NCI-H748 treated with DMSO at 0.1 percent for 48 hours (cell line): Measurements from ENCODE around the gene PXMP4.
A peak's percentile ranks its signal among the peaks of the same experiment; 100 is the strongest.

Experiments used
- DNase-seq: peaks from one replicate; lab custom pipeline; 2025; lab: John Stamatoyannopoulos, UW

PXMP4 gene

DNA sequence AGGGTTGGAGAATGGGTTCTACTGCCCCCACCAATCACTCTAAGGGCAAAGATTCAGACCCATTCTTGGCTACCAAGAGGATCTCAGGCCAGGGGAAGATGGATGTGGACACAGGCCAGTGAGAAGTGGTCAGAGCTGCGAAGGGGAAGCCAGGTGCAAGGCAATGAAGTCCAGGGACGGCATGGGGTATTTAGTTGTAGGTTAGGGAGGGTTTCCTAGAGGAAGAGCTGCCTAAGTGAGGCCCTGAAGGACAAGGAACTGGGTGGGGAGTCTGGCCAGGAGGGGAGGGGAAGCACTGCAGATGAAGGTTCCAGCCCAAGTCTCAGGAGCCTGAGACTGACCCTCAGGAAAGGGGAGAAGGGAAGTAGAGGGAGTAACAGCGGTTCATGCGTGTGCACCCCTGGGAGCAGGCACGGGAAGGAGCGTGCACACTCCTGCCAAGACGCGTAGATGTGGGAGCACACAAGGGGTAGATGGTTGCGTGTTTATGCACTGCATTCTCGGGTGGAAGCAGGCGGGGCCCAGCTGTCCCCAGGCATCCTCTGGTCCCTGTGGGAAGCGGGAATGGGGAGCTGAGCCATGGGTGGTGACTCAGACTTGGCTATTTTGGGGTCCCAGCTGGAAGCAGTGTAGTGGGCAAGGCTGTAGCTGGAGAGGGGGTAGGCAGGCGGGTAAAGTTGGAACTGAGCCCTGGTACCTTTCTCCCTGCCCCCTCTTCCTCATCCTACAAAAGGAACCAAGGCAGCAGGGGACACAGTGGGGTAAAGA, 50.1 kb downstream of the PXMP4 start:
- no peak for DNase-seq

DNA sequence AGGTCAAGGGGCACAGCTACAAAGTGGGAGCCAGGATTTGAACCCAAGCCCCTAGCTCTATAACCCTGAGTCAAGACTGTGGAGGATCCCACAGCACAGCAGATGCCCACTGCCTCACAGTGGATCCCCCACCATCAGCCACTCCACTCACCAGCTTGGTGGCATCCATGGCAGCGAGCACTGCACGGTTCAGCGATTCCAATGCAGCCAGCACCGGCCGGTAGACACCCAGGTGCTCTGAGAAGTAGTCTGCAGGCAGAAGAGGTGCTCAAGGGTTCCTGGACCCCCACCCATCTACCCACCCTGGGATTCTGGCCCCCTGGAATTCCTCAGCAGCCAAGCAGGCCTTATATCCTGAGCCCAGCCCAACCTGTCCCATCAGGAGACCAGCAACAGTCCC, 50.9 kb downstream of the PXMP4 start:
- DNase-seq, result no peak

DNA sequence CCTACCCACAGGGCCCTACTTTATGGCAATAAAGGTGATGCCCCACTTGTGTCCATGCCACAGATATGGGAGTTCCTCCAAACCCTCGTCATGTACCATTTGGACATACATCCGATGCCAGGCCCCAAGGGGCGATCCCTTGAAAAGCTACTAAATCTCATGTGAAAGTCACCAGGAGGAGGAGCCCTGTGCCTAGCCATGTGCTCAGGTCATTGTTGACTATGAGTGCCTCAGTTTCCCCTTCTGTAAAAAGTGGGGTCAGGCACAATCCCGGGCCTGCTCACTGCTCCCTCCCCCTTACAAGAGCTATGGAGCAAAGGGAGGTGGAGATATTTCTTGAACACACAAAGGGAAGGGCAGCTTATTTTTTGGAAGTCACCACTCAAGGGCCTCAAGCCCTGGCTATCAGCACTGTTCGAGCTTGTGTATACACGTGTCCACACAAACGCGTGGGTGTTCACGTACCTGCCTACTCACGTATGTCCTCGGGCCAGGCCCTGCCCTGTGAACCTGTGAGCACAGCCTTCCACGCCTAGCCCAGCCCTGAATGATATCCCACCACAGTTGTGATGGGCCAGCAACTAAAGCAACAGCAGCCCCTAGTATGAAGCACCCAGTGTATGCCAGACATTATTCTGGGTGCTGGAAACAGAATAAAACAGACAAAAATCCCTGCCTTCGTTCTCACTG, 51.5 kb downstream of the PXMP4 start:
- no peak for DNase-seq

DNA sequence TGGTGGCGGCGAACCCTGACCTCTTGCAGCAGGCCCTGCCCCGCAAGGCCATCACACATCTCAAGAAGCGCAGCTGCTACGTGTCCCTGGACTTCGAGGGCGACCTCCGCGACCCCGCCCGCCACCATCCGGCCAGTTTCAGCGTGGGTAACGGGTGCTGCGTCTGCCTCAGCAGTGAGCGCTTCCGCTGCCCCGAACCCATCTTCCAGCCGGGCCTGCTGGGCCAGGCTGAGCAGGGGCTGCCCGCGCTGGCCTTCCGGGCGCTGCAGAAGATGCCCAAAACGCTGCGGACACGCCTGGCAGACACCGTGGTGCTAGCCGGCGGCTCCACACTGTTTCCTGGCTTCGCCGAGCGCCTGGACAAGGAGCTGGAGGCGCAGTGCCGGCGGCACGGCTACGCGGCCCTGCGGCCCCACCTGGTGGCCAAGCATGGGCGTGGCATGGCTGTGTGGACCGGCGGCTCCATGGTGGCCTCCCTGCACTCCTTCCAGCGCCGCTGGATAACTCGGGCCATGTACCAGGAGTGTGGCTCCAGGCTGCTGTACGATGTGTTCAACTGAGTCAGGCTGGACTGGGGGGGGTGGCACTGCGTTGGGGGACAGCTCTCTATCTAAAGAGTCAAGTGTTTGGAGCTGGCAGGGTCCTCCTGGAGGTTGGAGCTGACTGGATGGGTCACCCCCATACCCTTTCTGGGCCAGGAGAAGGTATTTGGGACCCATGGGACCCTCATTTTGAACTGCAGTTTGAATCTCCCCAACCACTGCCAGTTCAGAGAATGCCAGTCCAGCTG, 52.2 kb downstream of the PXMP4 start:
- peak; percentile 50 for DNase-seq

DNA sequence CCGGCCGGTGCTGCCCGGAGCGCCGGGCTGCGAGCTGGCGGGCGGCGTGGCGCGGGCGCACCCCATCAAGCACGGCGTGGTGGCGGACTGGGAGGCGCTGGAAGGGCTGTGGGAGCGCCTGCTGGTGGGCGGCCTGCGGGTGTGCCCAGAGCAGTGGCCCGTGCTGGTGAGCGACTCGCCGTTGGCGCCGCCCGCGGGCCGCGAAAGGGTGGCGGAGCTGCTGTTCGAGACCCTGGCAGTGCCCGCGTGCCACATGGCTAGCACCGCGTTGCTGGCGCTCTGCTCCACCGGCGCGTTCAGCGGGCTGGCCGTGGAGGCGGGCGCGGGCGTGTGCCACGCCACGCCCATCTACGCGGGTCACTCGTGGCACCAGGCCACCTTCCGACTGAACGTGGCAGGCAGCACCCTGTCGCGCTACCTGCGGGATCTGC, 52.9 kb downstream of the PXMP4 start:
- DNase-seq, result no peak

DNA sequence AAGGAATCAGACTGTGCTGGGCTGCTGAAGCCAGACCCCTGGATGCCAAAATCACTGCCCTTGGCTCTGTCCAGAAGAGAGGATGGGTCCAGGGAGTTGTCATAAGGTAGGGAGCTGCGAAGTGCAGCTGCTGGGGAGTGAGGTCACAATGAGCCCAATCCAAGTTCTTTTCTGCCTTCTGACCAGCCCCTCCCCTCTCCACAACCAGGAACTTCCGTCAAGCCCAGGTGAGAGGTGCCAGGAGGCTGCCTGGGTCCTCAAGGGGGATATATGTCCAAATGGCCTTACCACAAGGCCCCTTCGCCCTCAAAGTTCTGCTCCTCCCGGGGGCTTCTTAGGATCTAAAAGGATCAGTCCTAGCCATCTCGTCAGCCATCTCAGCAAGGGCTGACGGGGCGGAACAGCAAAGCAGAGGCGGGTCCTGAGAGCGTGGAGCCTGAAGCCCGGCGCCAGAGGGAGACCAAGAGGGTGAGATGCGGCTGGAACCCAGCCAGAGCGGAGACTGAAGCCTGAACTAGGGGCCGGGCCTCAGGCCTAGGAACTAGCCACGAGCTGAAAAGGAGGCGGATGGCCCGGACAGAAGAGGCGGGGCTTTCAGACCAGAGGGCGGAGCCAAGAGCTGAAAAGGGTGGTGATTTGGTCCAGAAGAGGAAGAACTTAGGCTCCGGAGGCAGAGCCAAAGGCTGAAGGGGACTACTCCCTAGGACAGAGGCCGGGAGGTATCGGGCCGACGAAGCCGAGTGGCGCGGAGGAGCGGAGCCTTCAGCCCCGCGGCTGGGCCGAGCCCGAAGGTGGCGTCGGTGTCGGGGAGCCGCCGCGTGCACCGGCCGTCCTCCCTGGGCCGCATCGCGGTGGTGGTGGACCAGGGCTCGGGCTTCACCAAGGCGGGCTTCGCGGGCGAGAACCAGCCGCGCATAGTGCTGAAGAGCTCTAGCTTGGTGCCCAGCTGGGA, 53.5 kb downstream of the PXMP4 start, which contains the start of gene ACTL10:
Gene ACTL10 (plus strand): TSS at position 651 of the 952 bp plus-strand sequence. CDS start 555 bp downstream, outside the sequence.
- peak; percentile 94 for DNase-seq

DNA sequence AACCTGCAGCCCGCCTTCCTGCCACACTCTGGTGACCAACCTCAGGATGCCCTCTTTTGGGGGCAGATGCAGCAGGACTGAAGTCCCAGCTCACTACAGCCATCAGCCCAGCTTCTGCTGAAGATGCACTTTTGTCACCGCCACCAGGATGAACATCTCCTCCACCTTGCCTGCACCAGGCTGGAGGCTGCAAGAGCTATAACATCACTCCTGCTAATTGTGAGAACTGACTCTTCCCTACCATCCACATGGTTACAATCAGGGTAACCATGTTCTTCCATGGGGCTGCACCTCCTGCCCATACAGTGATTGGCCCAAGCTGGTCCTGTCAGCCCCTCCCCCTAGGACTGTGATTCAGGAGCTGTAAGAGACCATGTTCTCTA, 55.4 kb downstream of the PXMP4 start:
- DNase-seq, result no peak

DNA sequence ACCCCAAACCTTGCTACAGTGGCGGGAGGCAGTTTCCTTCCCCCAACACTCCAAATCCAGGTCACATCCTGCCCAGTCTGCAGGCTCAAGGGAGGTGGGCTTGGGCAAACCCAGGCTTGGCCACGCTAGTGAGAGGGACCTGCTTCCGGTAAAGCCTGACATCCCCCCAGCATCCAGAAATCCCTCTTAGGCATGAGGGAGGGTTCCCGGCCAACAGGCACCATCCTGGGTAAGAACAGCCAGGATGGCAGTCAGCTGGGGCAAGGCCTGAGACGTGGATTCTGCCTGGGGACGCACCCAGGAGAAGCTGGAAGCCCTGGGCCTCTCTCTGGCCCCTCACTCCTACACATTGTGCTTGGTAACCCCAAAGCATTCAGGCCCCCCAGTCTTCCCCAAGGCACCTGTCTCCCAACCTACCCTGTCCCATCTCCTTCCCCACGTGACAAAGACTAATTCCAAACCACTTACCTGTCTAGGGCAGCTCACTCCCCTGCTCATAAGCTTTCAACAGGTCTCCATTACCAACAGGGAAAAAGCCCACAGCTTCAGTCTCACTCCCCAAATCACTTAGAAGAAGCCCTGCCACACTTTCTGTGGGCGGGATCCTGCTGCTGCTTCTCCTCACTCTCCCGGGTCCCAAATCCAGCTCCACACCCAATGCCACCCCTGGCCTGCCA, 55.9 kb downstream of the PXMP4 start:
- no peak for DNase-seq

DNA sequence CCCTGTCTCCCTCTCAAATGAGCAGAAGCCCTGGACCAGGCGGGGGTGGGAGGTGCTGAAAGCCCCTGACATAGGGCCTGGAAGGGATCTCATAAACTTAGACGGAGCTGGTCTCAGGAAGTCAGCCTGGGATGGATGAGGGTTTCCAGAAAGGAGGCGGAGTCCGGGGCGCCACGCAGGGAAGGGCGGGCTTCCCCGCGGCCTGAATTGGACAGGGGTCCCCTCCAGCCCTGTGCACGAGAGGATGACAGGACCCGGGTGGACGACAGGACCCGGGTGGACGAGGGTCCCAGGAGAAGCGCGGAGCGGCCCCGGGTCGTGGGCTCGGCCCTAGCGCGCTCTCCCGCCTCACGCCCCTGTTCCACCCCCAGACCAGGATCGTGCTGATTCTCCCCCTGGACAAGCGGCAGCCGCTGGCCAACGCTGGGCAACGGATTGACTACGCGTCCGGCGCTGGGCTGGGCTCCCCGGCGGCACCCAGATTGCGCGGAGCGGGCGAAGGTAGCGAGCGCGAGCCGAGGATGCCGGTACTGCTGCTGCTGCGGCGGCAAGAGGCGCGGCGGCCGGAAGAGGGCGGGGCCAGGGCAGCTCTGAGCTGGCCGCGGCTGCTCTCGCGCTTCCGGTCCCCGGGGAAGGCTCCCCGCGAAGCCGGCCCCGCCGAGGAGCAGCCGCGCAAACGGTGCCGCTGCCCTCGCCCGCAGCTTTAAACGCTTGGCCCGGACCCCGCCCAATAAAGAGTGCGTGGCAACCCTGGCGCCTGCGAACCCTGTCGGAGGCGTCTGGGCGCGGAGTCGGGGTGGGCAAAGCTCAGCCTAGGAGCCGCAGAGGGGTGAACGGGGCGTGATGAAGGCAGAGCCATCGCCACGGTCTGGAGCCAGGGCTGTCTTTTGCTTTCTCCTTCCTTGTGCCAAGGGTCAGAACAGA, 56.7 kb downstream of the PXMP4 start:
- DNase-seq, result peak; percentile 49

DNA sequence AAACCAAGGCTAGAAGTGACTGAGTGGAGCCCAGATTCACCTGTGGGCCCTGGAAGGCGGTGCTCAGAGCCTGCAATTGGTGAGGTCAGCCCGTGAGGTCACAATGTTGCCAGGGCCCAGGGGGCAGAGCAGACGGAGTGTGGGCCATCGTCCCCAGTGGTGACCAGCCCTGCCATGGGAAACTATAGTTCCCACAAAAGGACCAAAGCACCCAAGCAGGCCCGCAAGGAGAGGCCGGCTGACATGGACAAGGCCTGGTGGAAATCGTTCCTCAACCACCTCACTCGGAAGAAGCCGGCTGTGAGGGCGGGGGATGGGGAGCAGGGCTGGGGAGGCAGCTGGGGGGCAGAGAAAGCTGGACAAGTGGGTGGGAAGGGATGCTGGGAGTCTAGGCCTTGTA, 57.9 kb downstream of the PXMP4 start, which contains the start of gene C20orf144:
Gene C20orf144 (plus strand): TSS at position 156 of the 400 bp plus-strand sequence. CDS start 19 bp downstream, at position 175.
- no peak for DNase-seq

DNA sequence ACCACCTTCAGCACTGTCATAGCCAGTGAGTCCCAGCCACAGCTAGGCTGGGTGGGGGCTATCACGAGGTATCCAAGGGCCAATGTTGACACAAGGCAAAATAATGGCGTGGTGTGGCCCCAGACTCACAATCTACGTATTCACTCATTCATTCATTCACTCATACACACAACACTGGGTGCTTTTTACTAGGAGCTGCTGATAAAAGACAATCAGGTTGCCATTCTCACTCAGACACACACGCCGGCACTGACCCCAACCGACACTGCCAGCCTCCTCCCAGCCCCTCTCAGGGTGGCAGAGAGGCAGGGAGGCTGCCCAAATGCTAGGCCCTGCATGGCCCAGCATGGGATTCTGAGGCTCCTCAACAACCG, 59.4 kb downstream of the PXMP4 start:
- DNase-seq, result no peak

DNA sequence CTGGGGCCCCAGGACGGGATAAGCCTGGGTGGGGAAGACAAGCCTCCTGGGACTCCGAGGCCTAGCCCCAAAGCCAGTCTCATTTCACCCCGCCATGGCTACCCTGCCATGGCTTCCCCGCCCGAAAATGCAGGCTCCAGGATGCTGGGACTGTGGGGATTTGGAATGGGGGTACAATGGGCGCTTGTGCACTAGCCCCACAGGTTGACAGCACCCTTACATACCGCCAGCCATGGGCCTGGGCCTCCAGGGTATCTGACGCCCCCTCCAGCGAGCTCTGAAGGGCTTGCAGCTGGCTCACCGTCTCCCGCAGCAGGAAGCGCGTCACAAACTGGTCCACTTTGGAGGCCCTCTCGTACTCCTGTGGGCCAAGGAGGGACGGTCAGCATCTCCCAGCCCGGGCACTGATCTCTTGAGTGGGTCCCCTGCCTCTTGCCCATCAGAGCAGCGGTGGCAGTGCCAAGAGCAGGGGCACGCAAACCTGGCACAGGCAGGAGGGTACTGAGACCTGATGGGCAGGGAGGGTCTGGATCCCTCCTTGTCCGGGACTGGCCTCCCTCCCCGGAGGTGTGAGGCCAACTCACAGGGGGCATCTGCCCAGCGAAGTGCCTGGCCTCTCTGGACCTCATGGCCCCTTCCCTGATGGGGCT, 60.0 kb downstream of the PXMP4 start:
- no peak for DNase-seq

DNA sequence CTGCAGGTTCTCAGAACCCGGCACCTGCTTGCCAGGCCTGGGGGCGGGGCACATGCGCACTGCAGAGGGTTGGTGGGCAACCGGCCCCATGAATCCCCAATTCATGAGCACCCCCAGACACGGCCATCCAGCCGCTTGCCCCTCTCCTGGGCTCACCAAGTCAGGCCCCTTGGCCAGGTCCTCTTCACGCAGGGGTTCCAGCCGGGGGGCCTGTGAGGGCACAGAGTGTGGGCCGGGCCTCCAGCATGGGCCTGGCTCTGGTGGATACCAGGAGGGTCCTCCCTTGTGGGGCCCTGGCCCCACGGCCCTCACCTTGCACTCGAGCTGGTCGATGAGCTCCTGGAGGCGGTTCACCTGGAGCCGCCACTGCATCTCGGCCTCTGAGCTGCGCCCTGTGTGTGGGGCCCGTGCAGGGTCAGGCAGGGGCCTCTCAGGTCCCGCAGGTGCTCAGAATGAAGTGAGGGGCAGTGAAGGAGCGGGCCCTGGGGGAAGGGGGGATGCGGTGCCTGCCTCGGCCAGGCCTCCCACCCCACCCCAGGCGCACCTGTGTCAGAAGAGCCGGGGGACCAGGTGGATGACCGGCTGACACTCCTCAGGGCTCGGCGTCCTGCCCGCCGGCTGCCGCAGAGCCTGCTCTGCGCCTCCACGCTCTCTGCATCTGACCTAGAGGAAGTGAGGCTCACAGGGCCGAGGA, 60.6 kb downstream of the PXMP4 start:
- DNase-seq, result no peak

DNA sequence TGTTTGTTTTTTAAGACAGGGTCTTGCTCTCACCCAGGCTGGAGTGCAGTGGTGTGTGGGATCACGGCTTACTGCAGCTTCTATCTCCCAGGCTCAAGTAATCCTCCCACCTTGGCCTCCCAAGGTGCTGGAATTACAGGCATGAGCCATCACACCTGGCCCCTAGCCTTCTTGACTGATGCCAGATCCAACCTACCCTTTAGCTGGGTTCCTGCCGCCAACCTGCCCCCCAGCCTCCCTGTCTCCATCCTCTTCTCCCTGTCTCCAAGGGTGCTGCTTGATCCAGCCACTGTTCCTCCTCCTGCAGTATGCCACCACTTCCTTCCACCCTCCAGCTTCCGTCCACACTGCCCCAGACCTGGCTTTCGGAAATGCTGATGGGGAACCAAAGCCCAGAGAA, 61.2 kb downstream of the PXMP4 start:
- DNase-seq, result no peak

DNA sequence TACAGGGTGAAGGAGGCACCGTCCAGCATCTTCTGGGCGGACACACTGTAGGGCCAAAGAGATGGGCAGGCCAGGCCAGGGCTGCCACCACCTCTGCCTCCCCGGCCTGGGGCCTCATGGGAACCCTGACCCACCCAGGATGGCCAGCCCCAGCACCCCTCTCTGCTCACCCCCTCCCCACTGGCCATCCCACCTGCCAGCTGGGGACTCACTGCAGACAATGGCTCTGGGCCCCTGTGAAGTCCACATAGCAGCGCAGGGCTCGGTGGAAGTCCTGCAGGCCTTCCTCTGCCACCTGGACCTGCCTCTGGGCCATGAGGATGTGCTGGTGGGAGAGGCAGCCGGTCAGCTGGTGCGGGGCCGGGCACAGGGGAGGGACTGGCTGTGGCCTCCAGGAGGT, 61.6 kb downstream of the PXMP4 start:
- DNase-seq, result no peak

DNA sequence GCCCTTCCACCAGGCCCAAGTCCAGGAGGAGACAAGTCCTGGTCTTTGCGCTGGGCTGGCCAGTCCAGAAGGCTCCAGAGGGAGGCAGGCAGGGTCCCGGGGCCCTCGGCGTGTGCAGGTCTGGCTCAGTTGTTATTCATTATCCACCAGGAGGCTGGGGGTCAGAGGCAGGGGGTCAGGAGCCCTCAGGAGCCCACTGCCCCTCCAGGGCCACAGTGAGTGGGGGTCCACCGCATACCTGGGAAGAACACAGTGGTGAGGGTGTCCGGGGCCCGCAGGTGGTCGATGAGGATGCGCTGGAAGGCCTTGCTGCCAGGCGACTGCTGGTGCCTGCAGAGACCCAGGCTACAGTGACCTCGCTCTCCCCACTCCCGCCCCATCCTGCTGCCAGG, 62.4 kb downstream of the PXMP4 start:
- no peak for DNase-seq

DNA sequence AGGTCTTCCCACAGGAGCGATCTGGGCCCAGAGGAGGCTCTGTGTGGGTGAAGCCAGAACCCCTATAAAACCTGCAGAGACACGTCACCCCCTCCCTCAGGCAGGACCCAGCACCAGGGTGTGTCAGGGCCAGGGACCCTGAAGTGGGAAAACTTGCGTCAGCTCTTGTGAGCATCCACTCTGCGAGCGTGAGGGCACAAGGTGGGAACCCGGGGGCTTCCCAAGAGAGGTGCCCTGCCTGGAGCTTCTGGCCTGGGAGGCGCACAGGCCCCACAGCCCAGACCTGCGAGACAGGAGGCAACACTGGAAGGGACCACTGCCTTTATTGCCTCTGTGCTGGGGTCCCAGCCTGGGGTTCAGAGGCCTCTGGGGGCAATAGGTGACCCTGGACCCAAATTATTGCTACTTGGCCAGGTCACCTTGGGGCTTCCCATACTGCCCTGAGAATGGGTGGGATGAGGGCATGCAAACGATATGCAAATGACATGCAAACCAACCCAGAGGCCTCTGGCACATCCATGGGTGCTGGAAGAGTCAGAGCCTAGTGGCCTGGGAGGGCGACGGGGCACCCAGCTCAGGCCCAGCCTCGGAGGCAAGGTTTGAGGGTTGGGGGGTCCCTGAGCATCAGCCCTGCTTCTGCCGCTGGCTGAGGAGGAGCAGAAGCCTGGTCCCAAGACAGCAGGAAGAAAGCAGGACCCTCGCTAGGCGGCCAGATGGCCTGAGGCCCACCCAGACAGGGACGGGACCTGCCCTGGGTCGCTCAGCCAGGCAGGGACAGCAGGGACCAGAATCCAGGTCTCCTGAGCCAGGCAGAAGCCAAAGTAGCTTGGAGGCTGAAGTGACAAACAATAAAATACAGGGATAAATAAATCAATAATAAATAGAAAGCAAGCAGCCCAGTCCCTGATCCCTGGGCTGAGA, 63.1 kb downstream of the PXMP4 start:
- DNase-seq, result no peak
